A204.1 (cell line): Measurements from ENCODE around the gene FGF14.

Experiments used
- FAIRE-seq: peaks from 2 replicates; lab custom pipeline; 2012; peaks lifted over from hg19 to GRCh38; lab: Jason Lieb, UNC

Gene FGF14

DNA sequence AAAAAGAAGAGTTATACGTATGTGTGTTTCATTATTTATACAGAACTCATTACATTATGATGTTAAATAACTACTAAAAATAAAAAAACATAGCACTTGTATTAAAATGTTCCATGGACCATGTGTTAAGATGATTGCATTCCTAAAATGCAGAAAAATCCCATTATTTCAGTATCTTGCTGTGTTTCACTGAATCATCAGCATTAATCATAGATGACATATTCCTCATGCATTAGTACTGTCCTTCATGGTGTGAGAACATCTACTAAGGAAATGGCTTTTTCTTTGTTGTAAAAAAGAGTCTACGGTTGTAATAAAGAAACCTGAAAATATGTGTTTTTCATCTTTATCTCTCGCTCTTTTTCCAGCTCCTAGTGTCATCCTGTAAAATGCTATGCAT is 416.5 kb downstream of the FGF14 start:
- FAIRE-seq: no peak

DNA sequence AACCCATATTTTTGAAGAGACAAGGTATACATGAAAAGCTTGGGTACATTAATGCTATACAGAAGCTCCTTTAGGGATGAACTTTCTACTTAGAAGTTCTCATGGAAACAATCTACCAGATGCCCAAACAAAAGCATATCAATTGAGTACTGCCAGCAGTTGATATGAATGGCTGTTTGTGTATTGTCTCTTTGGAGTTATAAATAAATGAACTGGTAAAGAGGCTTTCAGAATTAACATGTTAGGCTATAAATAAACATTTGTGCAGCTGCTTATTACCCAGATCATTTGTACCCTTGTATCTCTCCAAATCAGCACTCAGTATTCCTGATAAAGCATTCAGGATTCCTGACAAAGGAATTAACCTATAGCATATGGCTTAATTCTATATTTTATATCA is 418.9 kb downstream of the FGF14 start:
- no peak for FAIRE-seq

DNA sequence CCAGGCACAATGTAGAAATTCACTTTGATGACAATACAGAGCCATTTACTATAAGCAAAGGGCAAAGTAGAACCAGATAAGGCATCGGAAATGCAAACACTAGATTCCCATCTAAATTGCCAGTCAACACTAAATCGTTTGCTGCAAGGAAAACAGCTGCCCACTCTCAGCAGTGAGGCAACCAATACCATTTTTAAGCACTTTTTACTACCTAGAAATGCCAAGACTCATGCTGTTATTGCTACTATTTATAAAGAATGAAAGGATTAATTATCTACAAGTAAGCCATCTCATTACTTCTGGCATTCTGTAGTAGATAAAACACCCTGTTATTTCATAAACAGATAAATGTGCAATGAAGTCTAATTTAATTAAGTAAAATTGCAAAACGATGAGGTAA is 422.0 kb downstream of the FGF14 start:
- FAIRE-seq: no peak

DNA sequence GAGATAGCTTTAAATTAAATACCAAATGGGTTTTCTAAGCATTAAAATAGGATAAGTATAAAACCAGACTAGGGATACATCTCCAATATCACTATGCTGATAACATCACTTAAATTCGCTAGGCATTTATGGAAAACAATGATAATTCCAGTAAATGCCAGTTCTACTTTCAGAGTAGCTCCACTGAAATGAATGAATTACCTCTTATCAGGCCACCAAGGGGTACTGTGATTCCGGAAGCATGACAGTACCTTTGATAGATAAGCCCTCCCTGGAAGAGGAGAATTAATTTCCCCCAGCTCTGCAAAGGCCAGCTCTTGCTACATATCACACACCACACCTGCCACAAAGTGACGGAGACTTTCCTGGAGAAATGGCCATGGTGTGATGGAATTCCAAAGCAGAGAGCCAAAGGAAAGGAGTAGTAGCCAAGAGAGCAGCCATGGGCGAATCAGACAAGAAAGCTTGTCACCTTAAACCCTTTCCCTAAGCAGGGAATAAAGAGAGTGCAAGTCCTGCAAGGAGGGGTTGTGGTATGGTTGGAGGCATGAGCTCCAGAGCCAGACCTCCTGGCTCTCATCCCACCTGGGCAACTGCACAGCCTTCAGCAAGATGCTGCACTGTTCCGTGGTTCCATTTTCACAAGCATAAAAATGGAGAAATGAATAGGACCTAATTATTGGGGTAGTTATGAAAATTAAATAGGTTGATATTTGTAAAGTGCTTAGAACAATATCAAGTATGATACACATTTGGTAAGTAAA is 423.1 kb downstream of the FGF14 start:
- FAIRE-seq: no peak

DNA sequence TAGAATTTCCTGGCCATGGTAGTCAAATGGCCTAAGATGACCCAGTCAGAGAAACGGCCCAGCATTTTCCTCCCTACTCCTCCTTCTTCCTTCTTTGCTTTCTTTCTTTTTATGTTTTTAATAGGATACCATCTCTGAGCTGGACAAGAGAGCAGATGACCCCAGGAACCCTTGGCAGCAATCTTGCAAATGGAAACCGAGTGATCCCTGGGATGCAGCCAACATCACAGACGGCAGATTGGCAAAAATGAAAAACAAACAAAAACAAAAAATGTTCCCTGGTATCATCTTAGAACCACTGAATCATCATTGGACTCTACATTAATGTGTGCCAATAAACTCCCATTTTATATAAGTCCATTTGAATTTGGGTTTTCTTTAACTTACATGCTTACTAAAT is 424.4 kb downstream of the FGF14 start:
- no peak for FAIRE-seq

DNA sequence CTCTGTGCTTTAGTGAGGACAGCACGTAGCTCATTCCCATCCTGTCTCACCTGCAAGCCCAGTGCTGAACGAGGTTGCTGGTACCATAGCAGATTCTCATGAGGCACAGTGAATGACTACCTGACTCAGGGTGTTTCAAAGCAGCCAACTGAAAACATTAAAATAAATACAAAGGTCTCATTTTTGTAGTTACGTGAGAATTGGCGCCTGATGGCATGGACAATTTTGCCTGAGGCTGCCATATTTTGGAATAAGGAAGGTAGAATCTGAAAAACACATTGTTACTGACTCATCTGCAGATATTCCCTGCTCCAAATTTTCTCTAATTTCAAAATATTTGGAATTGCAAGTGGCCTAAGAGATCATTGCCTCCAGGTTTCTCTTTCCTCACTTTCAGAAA is 429.7 kb downstream of the FGF14 start:
- no peak for FAIRE-seq

DNA sequence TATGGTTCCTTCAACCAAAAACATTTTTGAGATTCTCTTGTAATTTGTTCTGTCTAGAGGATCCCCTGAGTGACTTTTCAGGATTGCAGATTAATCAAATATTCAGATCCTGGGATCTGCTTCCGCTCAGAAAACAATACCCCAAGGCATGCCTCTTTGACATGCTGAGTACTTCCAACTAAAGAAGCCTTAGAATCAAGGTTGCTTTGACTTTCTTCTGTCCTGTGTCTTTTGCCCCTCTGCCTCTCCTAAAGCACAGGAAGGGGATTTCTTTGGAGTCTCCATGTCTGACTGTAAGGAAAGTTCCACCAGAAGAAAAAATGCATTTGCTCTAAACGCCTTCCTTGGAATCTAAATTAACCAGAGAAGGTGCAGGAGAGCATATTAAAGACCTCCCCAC is 431.5 kb downstream of the FGF14 start:
- FAIRE-seq: no peak

DNA sequence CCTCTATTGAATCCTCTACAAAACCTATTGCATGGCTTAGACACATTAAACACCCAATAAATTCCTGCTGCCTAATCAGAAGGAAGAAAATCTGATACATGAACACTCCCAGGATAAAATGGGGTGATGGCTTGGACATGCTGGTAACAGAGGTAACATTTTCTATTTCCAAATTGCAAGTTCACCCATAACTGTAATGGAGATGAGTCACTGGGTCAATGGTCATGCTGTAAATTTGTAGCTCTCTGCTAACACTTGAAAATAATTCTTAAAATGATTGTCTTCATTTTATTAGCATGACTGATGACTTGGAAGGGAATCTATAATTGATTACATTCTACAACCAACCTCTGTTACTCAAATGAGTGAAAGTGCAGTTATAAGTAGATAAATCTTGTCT is 434.1 kb downstream of the FGF14 start:
- FAIRE-seq: no peak

DNA sequence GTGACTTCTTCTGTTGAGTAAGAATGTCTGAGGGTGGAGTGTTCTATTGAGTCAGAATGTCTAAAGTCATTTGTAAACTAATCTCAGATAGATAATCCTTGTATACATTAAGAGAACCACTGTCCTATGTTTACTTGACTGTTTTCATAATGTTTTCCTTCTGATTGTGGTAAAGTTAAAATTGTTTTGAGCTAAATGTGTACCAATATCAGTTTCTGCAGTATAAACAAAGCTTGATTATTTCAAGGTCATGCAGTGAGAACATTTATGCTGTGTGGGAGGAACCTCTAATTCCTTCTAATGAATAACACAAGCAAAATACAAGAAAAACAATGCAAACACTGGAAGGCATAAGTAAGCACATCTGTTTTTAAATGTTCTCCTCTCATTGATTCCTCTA is 434.6 kb downstream of the FGF14 start:
- no peak for FAIRE-seq

DNA sequence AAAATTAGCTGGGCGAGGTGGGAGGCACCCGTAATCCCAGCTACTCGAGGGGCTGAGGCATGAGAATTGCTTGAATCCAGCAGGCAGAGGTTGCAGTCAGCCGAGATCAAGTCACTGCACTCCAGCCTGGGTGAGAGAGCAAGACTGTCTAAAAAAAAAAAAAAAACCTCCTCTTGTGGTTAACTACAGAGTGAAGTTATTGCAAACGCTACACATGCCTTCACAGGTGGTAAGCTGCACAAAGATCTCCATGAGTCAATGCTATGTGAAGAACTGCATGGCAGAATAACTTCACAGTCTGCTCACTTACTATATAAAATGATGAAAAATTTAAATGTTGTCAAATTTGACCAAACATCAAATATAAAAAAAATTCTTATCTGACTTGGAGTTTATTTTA is 436.8 kb downstream of the FGF14 start:
- FAIRE-seq: no peak

DNA sequence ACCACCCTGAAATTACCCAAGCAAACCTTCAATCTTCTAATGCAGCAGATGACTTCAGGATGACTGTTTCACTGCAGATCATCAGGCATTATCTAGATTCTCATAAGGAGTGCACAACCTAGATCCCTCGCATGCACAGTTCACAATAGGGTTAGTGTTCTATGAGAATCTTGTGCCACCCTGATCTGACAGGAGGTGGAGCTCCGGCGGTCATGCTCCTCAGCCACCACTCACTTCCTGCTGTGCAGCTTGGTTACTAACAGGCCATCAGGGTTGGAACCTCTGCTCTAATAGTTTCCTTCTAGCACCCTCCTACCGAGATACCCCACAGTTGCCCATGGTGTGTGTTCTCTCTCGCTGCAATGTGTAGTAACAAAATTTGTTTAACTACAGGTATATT is 442.8 kb downstream of the FGF14 start:
- no peak for FAIRE-seq

DNA sequence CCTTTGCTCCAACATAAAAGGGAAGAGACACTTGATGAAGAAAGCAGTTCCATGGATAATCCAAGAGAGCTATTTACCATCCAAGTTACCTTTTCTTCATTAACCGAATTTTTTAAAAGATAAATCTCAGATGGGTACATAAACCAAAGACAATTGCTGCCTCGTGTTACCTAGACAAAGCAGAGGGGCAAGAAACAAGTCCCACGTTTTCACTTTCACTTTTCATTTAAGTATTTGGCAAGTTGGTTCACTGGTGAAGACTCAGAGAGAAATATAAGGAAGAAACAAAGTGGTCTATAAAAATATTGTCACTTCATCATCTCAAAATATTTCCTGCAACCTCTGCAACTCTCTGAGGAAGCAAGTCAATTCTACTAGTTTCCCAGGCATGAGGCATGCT is 446.1 kb downstream of the FGF14 start:
- no peak for FAIRE-seq

DNA sequence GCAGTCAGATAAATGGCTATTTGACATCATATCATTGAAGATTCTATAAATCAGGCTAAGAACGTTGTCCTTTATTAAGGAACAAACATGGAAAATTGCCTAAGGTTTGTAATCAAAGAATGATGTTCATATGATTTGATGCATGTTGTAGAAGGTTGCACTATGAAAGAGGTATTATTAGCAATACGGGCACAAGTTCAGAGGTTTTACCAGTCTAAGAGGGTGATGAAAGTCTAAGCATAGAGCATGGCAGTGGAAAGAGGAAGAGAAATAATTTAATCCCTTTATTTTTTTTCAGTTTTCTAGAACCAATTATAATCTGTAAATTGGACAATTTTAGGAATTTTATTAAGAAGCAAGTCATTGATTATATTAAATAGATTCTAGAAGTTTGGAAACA is 450.7 kb downstream of the FGF14 start:
- no peak for FAIRE-seq

DNA sequence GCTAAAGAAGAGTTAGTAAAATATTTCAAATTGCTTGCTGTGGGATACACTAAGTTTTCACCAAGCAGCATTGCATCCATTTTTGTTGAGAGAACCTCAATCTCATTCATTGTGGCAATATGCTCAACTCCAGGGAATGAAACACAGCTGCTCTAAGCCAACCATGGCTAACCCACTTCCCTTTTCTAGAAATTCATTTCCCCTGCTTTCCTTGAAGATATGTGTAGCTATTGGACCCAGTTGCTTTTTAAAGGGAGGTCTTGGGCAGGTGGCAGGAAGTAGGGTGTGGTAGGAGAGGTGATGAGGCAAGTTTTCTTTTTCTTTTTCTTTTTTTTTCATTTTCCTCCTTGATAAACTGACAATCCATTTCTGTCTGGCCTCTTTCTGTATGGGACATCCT is 452.2 kb downstream of the FGF14 start:
- FAIRE-seq: no peak

DNA sequence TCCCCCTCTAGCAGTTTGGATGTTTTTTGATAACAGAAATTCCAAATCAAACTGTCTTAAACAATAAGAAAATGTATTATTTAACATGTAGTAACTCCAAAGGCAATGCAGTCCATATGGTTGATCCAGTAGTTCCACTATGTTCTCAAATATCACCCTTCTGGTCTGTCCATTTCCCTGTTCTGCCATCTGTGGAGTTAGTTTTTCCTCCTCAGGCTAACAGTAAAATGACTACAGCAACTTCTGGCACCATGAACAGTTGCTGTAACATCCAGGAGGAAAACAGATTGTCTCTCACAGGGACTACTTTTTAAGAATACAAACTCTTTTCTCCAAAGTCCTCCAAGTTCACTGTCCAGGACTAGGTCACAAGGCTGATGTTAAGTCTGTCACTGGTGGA is 455.4 kb downstream of the FGF14 start:
- FAIRE-seq: no peak

DNA sequence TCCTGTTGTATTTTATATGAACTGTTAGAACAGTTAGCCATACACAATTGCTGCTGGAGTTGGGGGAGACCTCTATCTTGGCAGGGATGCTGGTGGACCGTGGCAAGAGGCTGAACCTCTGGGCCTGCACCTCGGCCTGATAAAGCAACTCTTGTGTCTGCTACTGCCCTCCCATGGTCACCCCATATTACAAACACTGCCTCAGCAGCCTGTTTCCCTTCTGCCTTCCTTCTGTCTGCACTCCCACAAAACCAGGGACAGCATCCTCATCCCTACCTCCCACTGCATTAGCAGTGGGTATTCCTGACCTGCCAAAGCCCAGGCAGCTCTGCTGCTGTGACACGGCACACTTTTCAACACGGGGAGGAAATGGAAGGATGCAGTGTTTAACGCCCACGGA is 456.4 kb downstream of the FGF14 start:
- FAIRE-seq: no peak

DNA sequence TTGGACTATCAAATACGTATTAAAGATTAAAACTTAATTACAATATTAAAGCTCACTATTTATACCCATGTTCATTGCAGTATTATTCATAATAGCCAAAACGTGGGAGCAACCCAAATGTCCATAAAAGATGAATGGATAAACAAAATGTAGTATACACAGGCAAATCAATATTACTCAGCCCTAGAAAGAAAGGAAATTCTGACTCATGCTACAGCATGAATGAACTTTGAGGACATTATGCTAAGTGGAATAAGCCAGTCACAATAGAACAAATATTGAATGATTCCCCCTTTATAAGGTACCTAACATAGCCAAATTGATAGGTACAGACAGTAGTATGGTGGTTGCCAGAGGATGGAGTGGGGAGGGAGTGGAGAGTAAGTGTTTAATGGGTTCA is 457.3 kb downstream of the FGF14 start:
- FAIRE-seq: no peak

DNA sequence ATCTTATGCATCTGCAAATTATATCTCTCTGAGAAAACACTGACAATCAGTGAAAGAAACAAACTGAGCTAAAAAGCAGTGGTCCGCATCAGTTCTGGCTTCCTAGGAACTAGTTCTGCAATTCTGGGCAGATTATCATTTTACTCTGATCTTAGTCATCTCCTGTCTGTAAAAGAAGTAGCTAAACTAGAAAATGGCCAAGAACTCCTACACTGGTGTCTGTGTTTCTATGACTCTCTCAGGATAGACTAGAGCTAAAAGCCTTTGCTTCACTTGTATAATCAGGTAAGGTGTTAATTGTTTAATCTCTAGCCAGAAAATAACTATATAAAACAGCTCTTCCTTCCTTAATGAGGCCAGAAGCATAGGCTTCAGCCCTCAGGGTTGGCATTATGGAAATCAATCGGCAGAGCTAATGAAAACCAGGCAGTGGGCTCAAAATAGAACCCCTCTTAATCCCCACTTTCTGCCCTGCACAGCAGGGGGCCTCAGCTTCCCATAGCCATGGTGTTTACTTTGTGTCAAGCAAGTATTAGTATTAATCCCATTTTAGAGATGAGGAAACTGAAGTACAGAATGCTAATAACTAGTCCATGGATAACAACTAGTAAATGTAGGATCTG is 459.2 kb downstream of the FGF14 start:
- no peak for FAIRE-seq

DNA sequence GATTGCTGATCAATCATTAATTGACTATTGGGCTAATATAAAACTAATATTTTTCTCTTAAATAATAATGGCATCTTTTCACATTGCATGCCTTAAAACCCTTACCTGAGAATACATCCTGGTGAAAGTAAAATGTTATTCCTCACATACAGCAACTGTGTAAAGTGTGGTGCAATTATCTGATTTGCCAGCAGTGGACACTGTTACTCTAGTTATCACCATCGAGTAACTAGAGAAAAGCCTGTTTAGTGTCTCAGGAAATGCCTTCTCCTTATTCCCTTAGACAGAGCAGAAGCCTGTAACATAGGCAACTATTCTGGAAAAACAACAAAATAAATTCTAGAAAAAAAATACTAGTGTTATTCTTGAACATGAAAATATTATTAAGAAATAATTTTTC is 459.8 kb downstream of the FGF14 start:
- peak; percentile 82 for FAIRE-seq

DNA sequence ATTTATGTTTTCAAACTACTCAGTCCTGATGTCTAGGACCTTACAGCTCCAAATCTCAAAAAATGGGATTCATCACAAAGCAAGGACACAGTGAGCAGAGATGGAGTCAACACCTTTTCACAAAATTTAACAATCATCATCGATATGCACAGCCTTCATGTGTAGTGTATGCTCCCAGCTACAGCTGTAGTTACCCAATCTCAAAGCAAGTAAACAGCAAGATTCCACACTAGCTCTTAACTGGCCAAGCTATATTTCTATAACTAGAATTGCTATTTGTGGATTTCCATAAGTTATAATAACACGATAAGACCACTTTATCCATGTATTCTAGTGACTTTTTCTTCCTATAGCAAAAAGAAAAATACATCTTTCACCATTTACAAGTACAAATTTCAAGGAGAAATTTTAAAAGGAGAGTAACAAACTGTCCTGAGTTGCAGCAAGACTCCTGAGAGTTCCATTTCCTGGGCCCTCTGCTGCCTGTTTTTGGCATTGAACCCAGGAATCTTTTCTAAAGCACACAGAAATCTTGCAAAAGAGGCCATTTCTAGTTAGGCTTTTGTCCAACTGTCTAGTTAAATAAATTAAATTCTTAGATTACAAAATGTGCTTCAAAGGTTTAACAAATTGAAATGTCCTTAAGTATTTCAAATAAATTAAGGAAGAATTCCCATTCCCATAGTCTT is 460.6 kb downstream of the FGF14 start:
- peak; percentile 34 for FAIRE-seq

DNA sequence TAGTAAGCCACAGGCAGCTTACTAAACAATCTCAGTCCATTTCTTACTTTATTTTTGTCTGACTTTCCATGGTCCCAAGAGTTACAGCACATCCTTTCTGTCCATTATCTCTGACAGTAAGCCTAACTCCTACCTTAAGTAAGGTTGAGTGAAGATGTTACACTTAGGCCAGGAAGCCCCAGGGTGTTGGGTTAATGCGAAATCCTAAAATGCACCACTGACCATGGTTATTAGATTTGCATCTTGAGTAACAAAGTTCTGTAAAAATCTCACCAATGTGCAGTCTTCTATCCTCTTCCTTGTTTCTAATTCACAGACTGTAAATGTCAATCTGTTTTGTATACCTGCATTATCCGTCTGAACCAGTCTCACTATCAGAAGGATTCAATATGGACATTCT is 462.5 kb downstream of the FGF14 start:
- no peak for FAIRE-seq

DNA sequence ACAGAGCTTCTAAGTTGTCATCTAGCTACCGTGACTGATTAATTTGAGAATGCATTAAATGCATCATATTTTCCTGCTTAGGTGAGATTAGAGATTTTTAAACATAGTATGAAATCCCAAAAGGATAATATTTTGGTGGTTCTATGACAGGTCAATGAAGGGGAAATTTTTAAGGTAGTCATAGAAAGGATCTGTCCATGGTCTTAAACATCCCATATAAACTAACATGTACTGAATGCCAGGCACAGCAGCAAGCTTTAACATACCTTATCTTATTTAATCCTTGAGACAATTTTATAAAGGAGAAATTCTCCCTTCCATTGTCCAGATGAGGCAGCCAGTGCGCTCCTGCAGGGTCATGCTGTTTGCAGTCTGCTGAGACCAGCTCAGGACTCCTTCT is 466.0 kb downstream of the FGF14 start:
- FAIRE-seq: no peak

DNA sequence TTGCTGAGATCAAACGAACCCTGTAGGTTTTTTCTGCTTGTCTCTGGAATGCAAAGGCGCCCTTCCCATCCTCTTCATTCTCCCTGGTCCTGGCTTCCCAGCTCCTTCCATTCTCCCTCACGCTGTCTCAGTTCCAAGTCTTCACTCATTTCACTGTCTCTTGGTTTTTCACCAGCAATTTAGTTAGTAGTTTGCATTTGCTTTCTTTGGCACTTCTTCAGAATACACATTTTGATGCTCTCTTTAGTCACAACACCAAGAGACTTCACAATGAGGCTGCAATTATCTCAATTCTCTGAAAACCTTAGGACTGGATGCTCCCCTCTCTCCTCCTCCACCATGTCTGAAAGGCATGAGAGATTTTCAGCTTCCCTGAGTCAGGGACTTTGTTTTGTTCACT is 470.7 kb downstream of the FGF14 start:
- no peak for FAIRE-seq

DNA sequence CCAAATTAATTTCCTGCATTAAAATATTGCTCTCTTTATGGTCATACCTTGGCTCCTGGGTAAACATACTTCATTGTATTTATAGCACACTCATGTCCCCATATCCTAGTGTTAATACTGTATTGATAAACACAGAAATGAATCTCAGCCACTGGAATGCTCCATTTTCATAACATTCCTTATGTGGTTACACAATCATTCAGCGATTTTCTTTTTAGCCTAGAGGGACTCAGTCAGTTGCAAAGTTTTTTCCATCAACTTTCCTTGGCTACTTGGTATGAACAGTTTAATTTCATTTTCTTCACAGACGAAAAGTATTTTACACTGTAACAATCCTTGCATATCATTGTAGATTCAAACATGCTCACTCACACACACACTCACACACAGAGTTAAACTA is 471.5 kb downstream of the FGF14 start:
- FAIRE-seq: no peak
